LNCaP clone FGC (cell line): ENCODE results near the gene NR2C1.
"Not testable (repeated sequence)": the region's sequence is repeated elsewhere in the genome, so short reads cannot be mapped to it uniquely, and the experiment has no call there.

Experiments
- DNase-seq: peaks from one replicate; pipeline ENCODE4 v3.0.0-alpha.2; 2011; ENCODE audit warnings: low read depth
- H3K4me3 ChIP-seq: 2 replicates; pipeline ENCODE4 v1.5.1; 2011; ENCODE audit warnings: mild to moderate bottlenecking, low read depth, low read length, control low read depth
- TF ChIP-seq, protein P1 (sequence below): IDR thresholded peaks from 2 replicates; pipeline ENCODE4 v1.5.1; 2012; ENCODE audit warnings: mild to moderate bottlenecking; ENCODE audit not compliant: control insufficient read depth, insufficient read depth; ENCODE audit errors: extremely low read depth

Gene NR2C1

DNA sequence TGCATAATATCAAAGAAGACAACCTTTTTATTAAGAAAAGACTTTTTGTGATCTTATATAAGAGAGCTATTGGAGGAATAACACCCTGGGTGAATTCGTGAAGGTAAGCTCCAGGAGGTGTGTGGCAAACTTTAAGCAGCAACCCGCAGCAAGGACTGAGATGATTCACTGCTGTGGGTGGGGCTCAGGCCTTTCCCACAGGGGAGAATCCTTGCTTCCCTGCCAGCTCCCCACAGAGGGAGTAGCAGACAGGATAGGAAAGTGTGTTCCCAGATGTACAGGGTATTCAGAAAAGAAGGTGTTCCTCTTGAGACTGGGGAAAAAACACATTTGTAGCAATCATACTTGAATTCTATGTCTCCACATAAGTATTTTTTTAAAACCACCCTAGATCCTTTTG lies 79.1 kb downstream of the NR2C1 start:
- DNase-seq = no peak
- TF ChIP-seq, protein P1, sequence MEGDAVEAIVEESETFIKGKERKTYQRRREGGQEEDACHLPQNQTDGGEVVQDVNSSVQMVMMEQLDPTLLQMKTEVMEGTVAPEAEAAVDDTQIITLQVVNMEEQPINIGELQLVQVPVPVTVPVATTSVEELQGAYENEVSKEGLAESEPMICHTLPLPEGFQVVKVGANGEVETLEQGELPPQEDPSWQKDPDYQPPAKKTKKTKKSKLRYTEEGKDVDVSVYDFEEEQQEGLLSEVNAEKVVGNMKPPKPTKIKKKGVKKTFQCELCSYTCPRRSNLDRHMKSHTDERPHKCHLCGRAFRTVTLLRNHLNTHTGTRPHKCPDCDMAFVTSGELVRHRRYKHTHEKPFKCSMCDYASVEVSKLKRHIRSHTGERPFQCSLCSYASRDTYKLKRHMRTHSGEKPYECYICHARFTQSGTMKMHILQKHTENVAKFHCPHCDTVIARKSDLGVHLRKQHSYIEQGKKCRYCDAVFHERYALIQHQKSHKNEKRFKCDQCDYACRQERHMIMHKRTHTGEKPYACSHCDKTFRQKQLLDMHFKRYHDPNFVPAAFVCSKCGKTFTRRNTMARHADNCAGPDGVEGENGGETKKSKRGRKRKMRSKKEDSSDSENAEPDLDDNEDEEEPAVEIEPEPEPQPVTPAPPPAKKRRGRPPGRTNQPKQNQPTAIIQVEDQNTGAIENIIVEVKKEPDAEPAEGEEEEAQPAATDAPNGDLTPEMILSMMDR = no peak
- no peak overlapping the region for H3K4me3 ChIP-seq

DNA sequence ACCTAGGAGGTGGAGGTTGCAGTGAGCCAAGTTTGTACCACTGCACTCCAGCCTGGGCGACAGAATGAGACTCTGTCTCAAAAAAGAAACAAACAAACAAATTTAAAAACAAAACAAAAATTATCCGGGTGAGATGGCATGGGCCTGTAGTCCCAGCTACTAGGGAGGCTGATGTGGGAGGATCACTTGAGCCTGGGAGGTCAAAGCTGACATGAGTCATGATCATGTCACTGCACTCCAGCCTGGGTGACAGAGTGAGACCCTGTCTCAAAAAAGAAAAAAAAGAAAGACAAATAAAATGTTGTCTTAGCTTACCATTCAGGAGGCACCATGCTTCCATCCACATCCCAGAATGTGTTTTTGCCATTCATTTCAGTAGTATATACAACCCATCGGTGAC lies 79.6 kb downstream of the NR2C1 start:
- DNase-seq, H3K4me3 ChIP-seq: not testable (repeated sequence)

DNA sequence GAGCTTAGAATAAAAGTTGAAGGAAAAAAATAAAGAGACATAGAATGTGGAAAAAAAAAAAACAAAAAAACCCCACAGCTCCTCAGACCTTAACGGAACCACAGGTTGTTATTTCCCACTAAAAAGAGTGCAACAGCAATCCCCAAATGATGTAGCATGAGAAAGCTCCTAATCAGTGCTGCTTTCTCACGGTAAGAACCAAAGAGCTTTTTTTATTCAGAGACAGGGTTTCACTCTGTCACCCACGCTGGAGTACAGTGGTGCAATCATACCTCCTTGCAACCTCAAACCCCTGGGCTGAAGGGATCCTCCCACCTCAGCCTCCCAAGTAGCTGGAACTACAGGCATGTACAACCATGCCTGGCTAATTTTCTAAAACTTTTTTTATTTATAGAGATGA lies 83.2 kb downstream of the NR2C1 start:
- DNase-seq = no peak
- no peak overlapping the region for H3K4me3 ChIP-seq
- TF ChIP-seq, protein P1 = no peak

DNA sequence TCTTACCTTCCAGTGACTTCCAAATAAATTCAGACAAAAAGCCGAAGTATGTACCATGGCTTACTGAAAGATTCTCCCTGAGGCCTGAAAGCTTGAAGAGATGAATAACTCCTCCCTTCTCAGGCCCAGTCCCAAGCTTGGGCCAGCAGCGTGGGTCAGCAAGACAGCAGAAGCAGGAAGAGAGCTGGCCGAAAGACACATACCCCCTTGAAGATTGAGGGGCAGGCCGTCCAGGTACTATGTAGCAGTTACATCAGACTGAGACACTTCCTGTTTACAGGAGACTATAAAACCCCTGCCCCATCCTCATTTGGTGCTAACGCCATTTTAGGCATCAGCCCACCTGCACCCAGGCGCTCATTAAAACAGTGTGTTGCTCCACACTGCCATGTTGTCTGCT lies 84.9 kb downstream of the NR2C1 start:
- TF ChIP-seq, protein P1 = no peak
- H3K4me3 ChIP-seq = no peak overlapping the region
- DNase-seq = no peak

DNA sequence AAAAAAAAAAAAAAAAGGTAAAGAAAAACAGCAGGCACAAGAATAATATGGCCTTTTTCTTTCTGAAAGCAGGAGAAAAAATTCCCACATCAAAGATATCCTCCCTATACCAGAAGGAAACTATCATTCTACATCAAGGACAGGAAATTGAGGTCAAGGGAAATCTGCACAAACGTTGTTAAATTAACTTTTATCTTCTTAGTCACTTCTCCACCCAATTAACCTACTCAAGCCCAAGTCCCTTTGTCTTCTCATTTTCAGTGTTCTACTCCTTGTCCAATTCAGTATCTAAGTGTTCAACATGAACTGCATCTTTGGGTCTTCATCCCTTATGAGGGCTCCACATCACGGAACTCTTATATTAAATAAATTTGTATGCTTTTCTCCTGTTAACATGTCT lies 85.6 kb downstream of the NR2C1 start:
- no peak overlapping the region for H3K4me3 ChIP-seq
- TF ChIP-seq, protein P1 = no peak
- DNase-seq = no peak

GRCh38 chr12:94987076-94987669 lies 86.2 kb downstream of the NR2C1 start:
- TF ChIP-seq, protein P1 = no peak
- no peak overlapping the region for H3K4me3 ChIP-seq
- no peak for DNase-seq

DNA sequence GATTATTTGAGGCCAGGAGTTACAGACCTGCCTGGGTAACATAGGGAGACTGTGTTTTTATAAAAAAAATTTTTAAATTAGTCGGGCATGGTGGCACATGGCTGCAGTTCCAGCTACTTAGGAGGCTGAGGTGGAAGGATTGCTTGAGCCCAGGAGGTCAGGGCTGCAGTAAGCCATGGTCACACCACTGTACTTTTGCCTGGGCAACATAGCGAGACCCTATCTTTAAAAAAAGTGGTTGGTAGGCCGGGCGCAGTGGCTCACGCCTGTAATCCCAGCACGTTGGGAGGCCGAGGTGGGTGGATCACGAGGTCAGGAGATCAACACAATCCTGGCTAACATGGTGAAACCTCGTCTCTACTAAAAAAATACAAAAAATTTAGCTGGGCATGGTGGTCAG lies 88.3 kb downstream of the NR2C1 start:
- H3K4me3 ChIP-seq, DNase-seq: not testable (repeated sequence)

GRCh38 chr12:94983321-94983720 lies 90.1 kb downstream of the NR2C1 start:
- TF ChIP-seq, protein P1 = no peak
- no peak overlapping the region for H3K4me3 ChIP-seq
- no peak for DNase-seq
